ENCODE results near the gene SRSF10.
"Not testable (repeated sequence)": the region's sequence is repeated elsewhere in the genome, so short reads cannot be mapped to it uniquely, and the experiment has no call there.

Gene SRSF10

GRCh38 chr1:23959461-23960290, 20.5 kb downstream of the SRSF10 start, which contains the start of gene PNRC2:
Gene PNRC2 (plus strand): TSS chr1:23959828. CDS start chr1:23961458, 1,630 bp downstream.
- Histone ChIP-seq H3K4me3 (peak within 1 kb of the TSS; percentile 71 to 81), H3K9me3 (no peaks in the 10 kb centered on the region), H3K4me1 (peaks cover 0 to 34% (median 9%) of the 10 kb centered on the region in 4 donors), H3K36me3 (peaks cover 5 to 17% (median 5%) of the 10 kb centered on the region in 3 donors), H3K27me3 (no peaks in the 10 kb centered on the region), H3K27ac (peak within 1 kb of the TSS; percentile 95 to 99)
- no peak for TF ChIP-seq CTCF (IDR thresholded peaks at IDR 0.05)
- intact Hi-C loops (cut with DNase I; ENCODE audit: low total_unique reads) = loop anchor here (5.0 kb wide), 1 partner anchor 63 kb away; no protein-coding TSS in a partner anchor
- DNase-seq = peak; percentile 98

DNA sequence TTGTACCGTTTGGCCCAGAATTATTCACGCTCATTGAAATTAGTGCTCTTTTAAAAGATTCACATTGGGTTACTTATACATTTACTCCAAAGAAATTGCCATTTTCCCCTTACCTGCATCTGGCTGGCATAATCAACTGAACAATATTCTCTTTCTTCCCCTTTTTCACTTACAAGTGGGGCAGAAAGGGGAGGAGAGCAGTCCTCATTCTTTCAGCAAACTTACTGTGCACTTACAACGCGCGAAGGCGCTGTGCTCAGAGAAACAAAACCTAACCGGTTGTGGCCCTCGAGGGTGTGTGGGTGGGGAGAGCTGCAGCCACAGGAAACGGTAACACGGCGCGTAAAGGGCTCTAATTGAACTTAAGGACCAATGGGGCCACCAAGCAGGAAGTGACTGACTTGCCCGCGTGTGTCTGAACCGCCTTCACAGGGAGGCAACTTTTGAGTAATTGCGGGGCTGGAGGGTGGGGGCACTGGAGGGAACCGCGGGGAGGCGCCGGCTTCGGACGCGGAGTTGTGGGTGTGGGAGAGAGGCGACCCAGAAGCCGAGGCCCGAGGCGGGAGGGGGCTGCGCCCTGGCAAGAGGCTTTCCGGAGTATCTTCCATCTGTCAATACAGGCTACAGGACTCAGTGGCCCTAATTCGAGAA, 21.2 kb downstream of the SRSF10 start:
- peaks cover 0 to 26% (median 3%) of the 10 kb centered on the region in 4 donors for H3K4me1 ChIP-seq
- peak; percentile 92 to 93 for DNase-seq
- intact Hi-C loops (cut with DNase I; ENCODE audit: low total_unique reads) = loop anchor here (5.0 kb wide), 1 partner anchor 63 kb away; no protein-coding TSS in a partner anchor

DNA sequence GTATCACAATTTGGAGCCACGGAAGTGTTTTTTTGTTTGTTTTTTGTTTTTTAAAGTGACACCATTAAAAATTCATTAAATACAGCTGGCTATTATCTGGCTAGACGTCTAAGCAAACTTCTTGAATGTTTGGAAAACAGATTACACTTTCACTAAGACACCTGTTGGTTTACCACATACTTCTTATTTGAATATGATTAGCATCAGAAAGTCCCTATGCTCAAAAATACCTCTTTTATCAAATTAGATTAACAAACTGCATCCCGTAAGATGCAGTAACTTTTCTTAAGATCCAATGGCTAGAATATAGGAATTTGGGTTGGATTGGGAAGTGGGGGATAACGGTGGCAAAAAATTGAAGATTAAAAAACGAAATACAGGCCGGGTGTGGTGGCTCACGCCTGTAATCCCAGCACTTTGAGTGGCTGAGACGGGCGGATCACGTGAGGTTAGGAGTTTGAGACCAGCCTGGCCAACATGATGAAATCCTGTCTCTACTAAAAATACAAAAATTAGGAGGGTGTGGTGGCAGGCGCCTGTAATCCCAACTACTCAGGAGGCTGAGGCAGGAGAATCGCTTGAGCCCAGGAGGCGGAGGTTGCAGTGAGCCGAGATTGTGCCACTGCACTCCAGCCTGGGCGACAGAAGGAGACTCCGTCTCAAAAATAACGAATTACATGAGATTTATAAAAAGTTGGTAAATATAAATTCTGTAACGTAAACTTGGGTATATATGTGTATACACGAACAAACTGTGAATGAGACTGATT, 21.9 kb downstream of the SRSF10 start:
- H3K4me3 ChIP-seq = peak overlapping the region; percentile 71 to 81
- peaks cover 0 to 19% (median 1%) of the 10 kb centered on the region in 4 donors for H3K4me1 ChIP-seq
- intact Hi-C loops (cut with DNase I; ENCODE audit: low total_unique reads) = loop anchor here (5.0 kb wide), 1 partner anchor 64 kb away; no protein-coding TSS in a partner anchor
- peak overlapping the region; percentile 95 to 99 for H3K27ac ChIP-seq
- not testable (repeated sequence) for H3K27me3 ChIP-seq, H3K36me3 ChIP-seq, H3K9me3 ChIP-seq, DNase-seq

More for the DNA sequence above, 21.2 kb downstream of the SRSF10 start:
- Histone ChIP-seq H3K27me3 (no peaks in the 10 kb centered on the region), H3K36me3 (peaks cover 5 to 10% (median 5%) of the 10 kb centered on the region in 3 donors), H3K27ac (peak overlapping the region; percentile 95 to 99), H3K9me3 (no peaks in the 10 kb centered on the region), H3K4me3 (peak overlapping the region; percentile 71 to 81)
- TF ChIP-seq CTCF (IDR thresholded peaks at IDR 0.05) = peak; percentile 32 to 46

DNA sequence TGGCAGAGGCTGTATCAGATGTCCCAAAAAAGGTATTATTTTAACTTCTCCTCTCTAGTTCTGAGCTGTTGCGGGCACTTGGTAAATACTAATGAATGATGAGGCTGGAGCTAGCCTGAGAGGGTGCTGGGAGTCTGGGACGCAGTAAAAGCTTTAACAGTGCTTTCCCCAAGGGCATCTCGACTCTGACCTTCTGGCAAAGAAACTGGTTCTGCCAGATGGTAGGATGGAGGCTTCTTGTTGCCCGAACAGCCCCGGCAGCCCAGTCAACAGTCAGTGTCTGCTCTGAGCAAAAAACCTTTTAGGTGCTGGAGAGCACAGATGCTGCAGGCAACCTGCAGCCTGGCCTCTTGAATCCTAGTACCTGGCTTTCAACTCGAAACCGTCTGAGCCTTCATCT, 23.0 kb downstream of the SRSF10 start:
- no peaks in the 10 kb centered on the region for H3K27me3 ChIP-seq
- intact Hi-C loops (cut with DNase I; ENCODE audit: low total_unique reads) = loop anchor here (5.0 kb wide), 1 partner anchor 65 kb away; no protein-coding TSS in a partner anchor
- no peak for DNase-seq
- H3K36me3 ChIP-seq = peaks cover 0 to 5% (median 0%) of the 10 kb centered on the region in 3 donors
- no peak overlapping the region for H3K4me3 ChIP-seq
- no peak for TF ChIP-seq CTCF (IDR thresholded peaks at IDR 0.05)
- H3K4me1 ChIP-seq = peaks cover 0 to 15% (median 0%) of the 10 kb centered on the region in 4 donors
- no peak overlapping the region for H3K27ac ChIP-seq
- H3K9me3 ChIP-seq = no peaks in the 10 kb centered on the region

DNA sequence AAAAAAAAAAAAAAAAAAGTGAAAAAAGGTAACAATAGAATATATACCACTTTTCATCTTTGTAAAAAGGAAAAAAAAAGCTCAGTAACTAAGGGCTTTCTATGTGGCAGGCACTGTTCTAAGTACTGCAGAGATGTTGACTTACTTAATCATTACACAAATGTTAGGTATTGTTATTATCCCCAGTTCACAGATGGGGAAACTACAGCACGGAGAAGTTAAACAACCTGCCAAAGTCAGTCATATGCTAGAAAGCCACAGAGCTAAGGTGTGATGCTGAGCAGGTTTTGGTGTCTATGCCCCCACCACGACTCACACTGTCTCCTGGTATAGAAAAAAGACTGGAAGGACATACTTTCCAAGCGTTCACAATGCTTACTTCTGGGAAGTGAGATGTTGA, 27.1 kb downstream of the SRSF10 start:
- Histone ChIP-seq H3K27me3 (no peaks in the 10 kb centered on the region), H3K36me3 (no peaks in the 10 kb centered on the region), H3K27ac (no peak overlapping the region), H3K4me3 (no peak overlapping the region), H3K9me3 (no peaks in the 10 kb centered on the region), H3K4me1 (peaks cover 0 to 13% (median 0%) of the 10 kb centered on the region in 4 donors)
- TF ChIP-seq CTCF (IDR thresholded peaks at IDR 0.05) = no peak
- intact Hi-C loops (cut with DNase I; ENCODE audit: low total_unique reads) = no loop called here
- DNase-seq = no peak
